NT2/D1 (cell line): Measurements from ENCODE around the gene GALNT14.

Experiments used
- SUZ12 ChIP-seq: IDR thresholded peaks from 2 replicates; pipeline ENCODE4 v1.6.1; 2011; ENCODE audit not compliant: insufficient read length, insufficient read depth; ENCODE audit errors: extremely low read depth
- ZNF274 ChIP-seq: IDR thresholded peaks from 2 replicates; pipeline ENCODE4 v1.6.1; 2011; ENCODE audit warnings: mild to moderate bottlenecking, low read depth, low read length

DNA sequence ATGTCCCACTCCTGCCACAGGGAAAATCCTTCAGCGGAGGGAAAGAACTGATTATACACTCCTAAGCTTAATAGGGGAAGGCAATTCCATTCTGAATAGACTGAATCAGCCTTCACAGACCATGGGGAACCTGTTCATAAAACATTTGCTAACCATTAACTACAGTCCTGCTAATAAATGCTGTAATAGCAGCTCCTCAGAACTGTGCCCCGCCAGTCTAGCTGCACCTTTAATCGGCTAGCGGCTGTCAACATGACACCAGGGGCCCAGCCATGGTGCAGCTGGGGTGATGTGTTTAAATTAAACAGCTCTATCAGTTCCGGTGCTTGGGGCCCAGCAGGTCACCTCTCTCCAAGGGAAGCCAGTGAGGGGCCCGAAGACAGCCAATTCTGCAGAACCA lies 77.8 kb downstream of the GALNT14 start:
- TF ChIP-seq ZNF274 (no peak), SUZ12 (no peak)
